ENCODE results near the gene FSTL3. TPM values are rescaled to one million over a fixed set of nuclear protein-coding genes. Genes with fewer than 3 reads are reported as not detected.
"Not testable (repeated sequence)": the region's sequence is repeated elsewhere in the genome, so short reads cannot be mapped to it uniquely, and the experiment has no call there.

The FSTL3 gene
- total RNA-seq, 4 donors from 2014 or later, result 14.4 to 51.6 (median 43.5) TPM

DNA sequence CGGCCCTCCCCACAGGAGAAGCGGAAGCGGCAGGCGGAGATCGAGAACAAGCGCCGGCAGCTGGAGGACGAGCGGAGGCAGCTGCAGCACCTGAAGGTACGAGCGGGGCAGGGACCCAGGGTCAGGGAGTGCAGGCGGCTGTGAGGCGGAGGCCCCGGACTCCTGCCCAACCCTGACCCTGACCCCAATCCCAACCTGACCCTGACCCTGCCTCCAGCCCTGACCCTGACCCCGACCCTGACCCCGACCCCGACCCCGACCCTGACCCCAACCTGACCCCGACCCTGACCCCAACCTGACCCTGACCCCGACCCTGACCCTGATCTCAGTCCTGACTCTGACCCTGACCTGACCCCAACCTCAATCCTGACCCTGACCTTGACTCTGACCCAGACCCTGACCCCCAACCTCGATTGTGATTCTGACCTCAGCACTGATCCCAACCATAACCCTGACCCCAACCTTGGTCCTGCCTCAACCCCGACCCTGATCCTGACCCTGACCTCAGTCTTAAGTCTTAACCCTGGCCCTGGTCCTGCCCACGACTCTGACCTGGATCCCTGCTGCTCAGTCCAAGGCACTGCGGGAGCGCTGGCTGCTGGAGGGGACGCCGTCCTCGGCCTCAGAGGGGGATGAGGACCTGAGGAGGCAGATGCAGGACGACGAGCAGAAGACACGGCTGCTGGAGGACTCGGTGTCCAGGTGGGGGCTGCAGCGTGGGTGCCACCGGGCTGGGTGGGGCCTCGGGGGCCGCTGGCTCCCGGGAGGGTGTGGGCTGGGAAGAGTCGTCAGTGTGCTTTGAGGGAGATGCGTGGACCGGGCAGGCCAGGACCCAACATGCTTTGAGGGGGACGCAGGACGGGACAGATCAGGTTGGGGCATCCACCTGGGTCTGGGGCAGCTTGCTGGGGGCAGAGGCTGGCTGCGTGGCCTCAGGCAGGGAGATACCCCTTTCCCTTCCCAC, 51.1 kb downstream of the FSTL3 start:
- TF ChIP-seq, protein P1, sequence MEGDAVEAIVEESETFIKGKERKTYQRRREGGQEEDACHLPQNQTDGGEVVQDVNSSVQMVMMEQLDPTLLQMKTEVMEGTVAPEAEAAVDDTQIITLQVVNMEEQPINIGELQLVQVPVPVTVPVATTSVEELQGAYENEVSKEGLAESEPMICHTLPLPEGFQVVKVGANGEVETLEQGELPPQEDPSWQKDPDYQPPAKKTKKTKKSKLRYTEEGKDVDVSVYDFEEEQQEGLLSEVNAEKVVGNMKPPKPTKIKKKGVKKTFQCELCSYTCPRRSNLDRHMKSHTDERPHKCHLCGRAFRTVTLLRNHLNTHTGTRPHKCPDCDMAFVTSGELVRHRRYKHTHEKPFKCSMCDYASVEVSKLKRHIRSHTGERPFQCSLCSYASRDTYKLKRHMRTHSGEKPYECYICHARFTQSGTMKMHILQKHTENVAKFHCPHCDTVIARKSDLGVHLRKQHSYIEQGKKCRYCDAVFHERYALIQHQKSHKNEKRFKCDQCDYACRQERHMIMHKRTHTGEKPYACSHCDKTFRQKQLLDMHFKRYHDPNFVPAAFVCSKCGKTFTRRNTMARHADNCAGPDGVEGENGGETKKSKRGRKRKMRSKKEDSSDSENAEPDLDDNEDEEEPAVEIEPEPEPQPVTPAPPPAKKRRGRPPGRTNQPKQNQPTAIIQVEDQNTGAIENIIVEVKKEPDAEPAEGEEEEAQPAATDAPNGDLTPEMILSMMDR (IDR thresholded peaks at IDR 0.05), result peak in 1 of 3 donors; percentile 96
- no peak for TF ChIP-seq POLR2A (IDR thresholded peaks at IDR 0.05)
- H3K4me3 ChIP-seq (ENCODE audit: low read depth, poor library complexity, severe bottlenecking), result no peak overlapping the region
- WGBS, 2 donors, result 78 to 85% methylated on average over 37 to 38 of the region's 43 CpGs
- intact Hi-C loops (cut with DNase I; ENCODE audit: low total_unique reads), result no loop called here
- DNase-seq (ENCODE audit: low spot score in 2 of 2), result no peak

DNA sequence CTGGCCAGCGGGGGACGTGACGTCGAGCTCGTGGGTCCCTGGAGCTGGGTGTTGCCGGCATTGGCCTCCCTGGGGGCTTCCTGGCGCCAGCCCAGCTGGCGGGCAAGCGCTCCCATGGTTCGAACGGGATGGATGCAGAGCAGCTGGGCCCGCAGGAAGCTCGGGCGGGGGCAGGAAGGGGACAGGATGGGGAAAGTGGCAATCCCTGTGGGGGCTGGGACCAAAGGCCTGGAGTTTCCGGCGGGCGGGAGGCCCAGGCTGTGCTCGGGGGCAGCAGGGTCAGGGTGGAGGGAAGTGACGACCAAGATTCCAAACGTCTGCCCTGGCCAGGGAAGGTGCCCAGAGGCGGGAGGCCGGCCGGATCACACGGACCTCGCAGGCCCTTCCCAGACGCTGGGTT, 51.8 kb downstream of the FSTL3 start:
- peak in 1 of 2 donors; percentile 94 for DNase-seq (ENCODE audit: low spot score in 2 of 2)
- intact Hi-C loops (cut with DNase I; ENCODE audit: low total_unique reads), result no loop called here
- no peak overlapping the region for H3K4me3 ChIP-seq (ENCODE audit: low read depth, poor library complexity, severe bottlenecking)
- WGBS, 2 donors, result 58 to 78% methylated on average over 26 of the region's 26 CpGs
- TF ChIP-seq, protein P1 (IDR thresholded peaks at IDR 0.05), result no peak
- TF ChIP-seq POLR2A (IDR thresholded peaks at IDR 0.05), result no peak

DNA sequence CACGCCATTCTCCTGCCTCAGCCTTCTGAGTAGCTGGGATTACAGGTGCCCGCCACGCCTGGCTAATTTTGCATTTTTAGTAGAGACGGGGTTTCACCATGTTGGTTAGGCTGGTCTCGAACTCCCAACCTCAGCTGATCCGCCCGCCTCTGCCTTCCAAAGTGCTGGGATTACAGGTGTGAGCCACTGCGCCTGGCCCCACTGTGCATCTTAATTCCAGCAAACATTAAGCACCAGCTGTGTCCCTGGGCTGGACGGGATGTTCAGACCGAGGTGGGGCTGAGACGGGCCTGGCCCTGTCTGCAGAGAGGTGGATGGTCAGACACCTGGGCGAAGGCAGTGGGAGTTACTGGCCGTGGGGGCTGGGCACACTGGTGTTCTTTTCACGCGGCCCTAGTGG, 53.4 kb downstream of the FSTL3 start:
- WGBS, 2 donors, result 89 to 90% methylated on average over 10 to 13 of the region's 15 CpGs
- intact Hi-C loops (cut with DNase I; ENCODE audit: low total_unique reads); DNase-seq (ENCODE audit: low spot score in 2 of 2); H3K4me3 ChIP-seq (ENCODE audit: low read depth, poor library complexity, severe bottlenecking): not testable (repeated sequence)

DNA sequence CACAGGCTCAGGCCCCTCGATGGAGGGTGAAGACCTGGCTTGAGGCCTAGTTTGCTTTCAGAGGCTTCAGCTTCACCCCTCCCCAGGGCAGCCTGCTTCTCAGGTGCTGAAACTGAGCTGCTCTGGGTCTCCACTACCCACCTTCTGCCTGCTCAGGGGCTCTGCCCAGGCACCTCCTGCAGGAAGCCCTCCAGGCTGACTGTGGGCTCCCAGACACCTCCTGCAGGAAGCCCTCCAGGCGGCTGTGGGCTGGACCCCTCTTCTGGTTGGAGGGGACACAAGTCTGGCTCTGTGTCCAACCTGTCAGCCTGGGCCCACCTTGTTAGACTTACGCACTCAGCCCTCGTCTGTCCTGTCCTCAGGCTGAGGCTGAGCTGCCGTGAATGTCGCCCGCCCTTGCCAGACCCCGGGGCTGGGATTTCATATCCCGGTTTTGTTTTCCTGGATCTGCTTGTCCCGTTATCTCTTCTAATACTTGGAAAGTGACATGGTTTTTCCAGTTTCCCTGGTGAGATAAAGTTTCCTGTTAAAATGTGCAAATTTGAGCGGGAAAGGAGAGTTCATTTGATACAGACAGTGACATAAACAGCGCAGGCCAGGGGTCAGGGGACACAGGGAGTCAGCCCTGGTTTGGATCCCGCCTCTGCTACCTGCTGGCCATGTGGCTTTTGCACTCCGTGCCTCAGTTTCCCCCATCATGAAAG, 53.9 kb downstream of the FSTL3 start:
- no peak overlapping the region for H3K4me3 ChIP-seq (ENCODE audit: low read depth, poor library complexity, severe bottlenecking)
- 70 to 73% methylated on average over 13 to 14 of the region's 14 CpGs for WGBS, 2 donors
- TF ChIP-seq, protein P1 (IDR thresholded peaks at IDR 0.05), result no peak
- no peak for TF ChIP-seq POLR2A (IDR thresholded peaks at IDR 0.05)
- intact Hi-C loops (cut with DNase I; ENCODE audit: low total_unique reads), result no loop called here
- no peak for DNase-seq (ENCODE audit: low spot score in 2 of 2)

DNA sequence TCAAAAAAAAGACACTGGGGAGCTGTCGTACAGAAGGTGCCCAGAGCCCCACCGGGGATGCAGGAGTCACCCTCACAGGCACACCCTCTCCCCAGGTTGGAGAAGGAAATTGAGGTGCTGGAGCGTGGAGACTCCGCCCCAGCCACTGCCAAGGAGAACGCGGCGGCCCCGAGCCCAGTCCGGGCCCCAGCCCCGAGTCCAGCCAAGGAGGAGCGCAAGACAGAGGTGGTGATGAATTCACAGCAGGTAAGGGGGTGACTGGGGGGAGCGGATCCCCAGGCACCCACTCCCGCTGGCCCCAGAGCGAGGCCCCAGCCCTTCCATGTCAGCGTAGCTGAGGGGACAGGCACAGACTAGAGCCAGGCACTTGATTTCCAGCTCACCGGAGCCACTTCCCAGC, 54.8 kb downstream of the FSTL3 start:
- no peak for TF ChIP-seq POLR2A (IDR thresholded peaks at IDR 0.05)
- no peak overlapping the region for H3K4me3 ChIP-seq (ENCODE audit: low read depth, poor library complexity, severe bottlenecking)
- no peak for DNase-seq (ENCODE audit: low spot score in 2 of 2)
- WGBS, 2 donors, result 89 to 90% methylated on average over 14 to 16 of the region's 16 CpGs
- intact Hi-C loops (cut with DNase I; ENCODE audit: low total_unique reads), result no loop called here

DNA sequence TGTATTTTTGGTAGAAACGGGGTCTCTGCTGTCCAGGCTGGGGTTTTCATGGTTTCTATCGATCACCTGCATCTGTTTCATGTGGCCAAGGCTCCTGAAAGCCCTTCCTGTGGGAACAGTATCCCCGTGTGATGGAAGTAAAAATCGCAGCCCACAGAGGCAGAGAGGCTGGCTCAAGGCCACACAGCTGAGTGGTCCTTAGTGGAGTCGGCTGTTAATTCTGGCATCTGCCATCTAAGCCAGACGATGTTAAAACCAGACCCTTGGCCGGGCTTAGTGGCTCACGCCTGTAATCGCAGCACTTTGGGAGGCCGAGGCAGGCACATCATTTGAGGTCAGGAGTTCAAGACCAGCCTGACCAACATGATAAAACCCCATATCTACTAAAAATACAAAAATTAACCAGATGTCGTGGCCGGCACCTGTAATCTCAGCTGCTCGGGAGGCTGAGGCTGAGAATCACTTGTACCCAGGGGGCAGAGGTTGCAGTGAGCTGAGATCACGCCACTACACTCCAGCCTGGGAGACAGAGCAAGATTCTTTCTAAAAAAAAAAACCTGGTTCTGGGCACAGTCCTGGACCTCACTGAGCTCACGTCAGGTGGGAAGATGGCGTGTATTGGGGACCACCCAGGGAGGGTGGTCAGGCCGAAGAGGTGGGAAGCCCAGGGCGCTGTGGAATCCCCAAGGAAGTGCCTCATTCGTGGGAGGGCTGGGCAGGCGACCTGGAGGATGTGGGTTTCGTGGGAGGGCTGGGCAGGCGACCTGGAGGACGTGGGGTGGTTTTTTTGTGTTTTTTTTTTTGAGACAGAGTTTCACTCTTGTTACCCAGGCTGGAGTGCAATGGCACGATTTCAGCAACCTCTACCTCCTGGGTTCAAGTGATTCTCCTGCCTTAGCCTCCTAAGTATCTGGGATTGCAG, 56.2 kb downstream of the FSTL3 start:
- DNase-seq (ENCODE audit: low spot score in 2 of 2), result no peak
- no peak for TF ChIP-seq POLR2A (IDR thresholded peaks at IDR 0.05)
- TF ChIP-seq, protein P1 (IDR thresholded peaks at IDR 0.05), result no peak
- 83 to 84% methylated on average over 24 of the region's 24 CpGs for WGBS, 2 donors
- H3K4me3 ChIP-seq (ENCODE audit: low read depth, poor library complexity, severe bottlenecking), result no peak overlapping the region
- intact Hi-C loops (cut with DNase I; ENCODE audit: low total_unique reads), result no loop called here

Measured in lower leg skin (tissue), 4 donors.